DND-41 (cell line): ENCODE results near the gene MCOLN1.

Experiments used
- EZH2 ChIP-seq: IDR thresholded peaks from 3 replicates; pipeline ENCODE4 v1.6.1; 2012; ENCODE audit warnings: borderline replicate concordance, low read depth, mild to moderate bottlenecking, moderate library complexity, low read length, inconsistent platforms; ENCODE audit not compliant: severe bottlenecking
- TF ChIP-seq, protein P1 (sequence below): IDR thresholded peaks from 2 replicates; pipeline ENCODE4 v1.5.1; 2012; ENCODE audit warnings: borderline replicate concordance, low read length, moderate library complexity, mild to moderate bottlenecking; ENCODE audit not compliant: poor library complexity, severe bottlenecking; ENCODE audit errors: extremely low read depth

DNA sequence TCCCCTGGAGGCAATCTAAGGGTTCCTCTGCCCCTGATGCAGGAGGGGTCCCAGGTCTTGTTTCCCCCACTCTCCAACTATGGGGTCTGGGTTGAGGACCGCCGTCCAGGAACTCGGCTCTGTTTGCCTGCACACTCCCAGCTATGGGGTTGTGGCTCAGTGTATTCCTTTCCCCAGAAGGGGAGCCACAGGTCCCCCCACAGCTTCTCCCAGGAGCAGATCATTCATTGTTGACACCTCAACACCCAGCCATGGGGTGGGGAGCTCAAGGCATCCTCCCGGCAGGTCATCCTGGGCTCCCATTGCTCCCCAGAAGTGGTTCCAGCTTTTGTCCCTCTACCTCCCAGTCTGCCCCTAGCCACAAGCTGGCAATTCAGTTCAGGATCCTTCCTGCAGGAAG is 5.5 kb upstream of the MCOLN1 start:
- TF ChIP-seq, protein P1, sequence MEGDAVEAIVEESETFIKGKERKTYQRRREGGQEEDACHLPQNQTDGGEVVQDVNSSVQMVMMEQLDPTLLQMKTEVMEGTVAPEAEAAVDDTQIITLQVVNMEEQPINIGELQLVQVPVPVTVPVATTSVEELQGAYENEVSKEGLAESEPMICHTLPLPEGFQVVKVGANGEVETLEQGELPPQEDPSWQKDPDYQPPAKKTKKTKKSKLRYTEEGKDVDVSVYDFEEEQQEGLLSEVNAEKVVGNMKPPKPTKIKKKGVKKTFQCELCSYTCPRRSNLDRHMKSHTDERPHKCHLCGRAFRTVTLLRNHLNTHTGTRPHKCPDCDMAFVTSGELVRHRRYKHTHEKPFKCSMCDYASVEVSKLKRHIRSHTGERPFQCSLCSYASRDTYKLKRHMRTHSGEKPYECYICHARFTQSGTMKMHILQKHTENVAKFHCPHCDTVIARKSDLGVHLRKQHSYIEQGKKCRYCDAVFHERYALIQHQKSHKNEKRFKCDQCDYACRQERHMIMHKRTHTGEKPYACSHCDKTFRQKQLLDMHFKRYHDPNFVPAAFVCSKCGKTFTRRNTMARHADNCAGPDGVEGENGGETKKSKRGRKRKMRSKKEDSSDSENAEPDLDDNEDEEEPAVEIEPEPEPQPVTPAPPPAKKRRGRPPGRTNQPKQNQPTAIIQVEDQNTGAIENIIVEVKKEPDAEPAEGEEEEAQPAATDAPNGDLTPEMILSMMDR, result no peak
- TF ChIP-seq EZH2, result no peak
